Mucosa of descending colon (tissue), 3 donors: Measurements from ENCODE around the gene PPP6R2. TPM values are rescaled to one million over a fixed set of nuclear protein-coding genes. Genes with fewer than 3 reads are reported as not detected.
"Not testable (repeated sequence)": the region's sequence is repeated elsewhere in the genome, so short reads cannot be mapped to it uniquely, and the experiment has no call there.

Experiments used
- ATAC-seq: fragments of 200-7000 bp; cut with Tn5 transposase; one replicate; pipeline ENCODE4 v1.9.1; 2020; ENCODE audit warnings: mild to moderate bottlenecking, moderate library complexity
- DNase-seq, 3 donors: peaks; one replicate each; pipeline ENCODE4 v3.0.0-alpha.2; 2020
- H3K36me3 ChIP-seq: fragments of 200-600 bp; one replicate; pipeline ENCODE4 v1.8.0; 2021; ENCODE audit warnings: low read depth, mild to moderate bottlenecking
- H3K4me1 ChIP-seq: fragments of 200-600 bp; one replicate; pipeline ENCODE4 v1.8.0; 2021; ENCODE audit warnings: low read depth, mild to moderate bottlenecking
- H3K4me3 ChIP-seq: fragments of 200-600 bp; one replicate; pipeline ENCODE4 v1.8.0; 2021; ENCODE audit warnings: mild to moderate bottlenecking
- H3K9me3 ChIP-seq: fragments of 200-600 bp; one replicate; pipeline ENCODE4 v1.8.0; 2021; ENCODE audit warnings: mild to moderate bottlenecking
- intact Hi-C, 2 donors: fragments of 100-400 bp; cut with DNase I in 1 of 2; cut with micrococcal nuclease in 1 of 2; formaldehyde crosslinking; loops; one replicate each; pipeline versions ENCODE4 v1.11.0 to v1.11.1; 2022; cut with DNase I, micrococcal nuclease
- total RNA-seq, 3 donors: library from RNA; stranded (reverse); fragmentation: NEBNext Ultra II Directional in 2 of 3; extraction: Animal tissue kit (Norgen Biotek cat#: 25700) in 2 of 3; gene quantifications; one replicate each; pipeline versions ENCODE4 v1.2.1 to v1.2.4, GENCODE V29; 2021 to 2023
- TF ChIP-seq, protein P1 (sequence below): fragments of 200-600 bp; IDR thresholded peaks from one replicate; pipeline ENCODE4 v1.8.0; 2022; ENCODE audit warnings: antibody characterized with exemption, mild to moderate bottlenecking
- donor health status: DM: no; HTN: no; CAD: no; lungs with moderate emphysema.
- donor health status: DM: no; HTN: no; CAD: no.
- donor health status: DM: no; HTN: yes; CAD: no.

The PPP6R2 gene
- total RNA-seq, 3 donors from 2014 or later: 54.3 to 61.7 (median 58.8) TPM

DNA sequence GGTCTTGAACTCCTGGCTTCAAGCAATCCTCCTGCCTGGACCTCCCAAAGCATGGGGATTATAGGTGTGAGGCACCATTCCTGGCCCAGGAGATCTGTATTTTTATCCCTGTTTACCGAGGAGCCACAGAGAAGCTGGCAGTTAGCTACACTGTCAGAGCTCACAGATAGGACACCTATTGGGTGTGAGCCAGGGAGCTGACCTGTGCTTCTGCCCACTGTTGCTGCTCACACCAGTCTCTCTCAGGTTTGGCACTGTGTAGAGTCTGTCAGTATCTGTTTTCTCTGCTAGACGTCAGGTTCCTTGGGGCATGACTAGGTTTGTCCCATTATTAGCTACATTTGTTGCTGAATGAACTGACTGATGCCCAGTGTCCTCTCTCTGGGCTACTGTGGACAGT is 17.5 kb downstream of the PPP6R2 start:
- no peaks in the 10 kb centered on the region for H3K36me3 ChIP-seq
- H3K4me1 ChIP-seq: no peaks in the 10 kb centered on the region
- TF ChIP-seq, protein P1, sequence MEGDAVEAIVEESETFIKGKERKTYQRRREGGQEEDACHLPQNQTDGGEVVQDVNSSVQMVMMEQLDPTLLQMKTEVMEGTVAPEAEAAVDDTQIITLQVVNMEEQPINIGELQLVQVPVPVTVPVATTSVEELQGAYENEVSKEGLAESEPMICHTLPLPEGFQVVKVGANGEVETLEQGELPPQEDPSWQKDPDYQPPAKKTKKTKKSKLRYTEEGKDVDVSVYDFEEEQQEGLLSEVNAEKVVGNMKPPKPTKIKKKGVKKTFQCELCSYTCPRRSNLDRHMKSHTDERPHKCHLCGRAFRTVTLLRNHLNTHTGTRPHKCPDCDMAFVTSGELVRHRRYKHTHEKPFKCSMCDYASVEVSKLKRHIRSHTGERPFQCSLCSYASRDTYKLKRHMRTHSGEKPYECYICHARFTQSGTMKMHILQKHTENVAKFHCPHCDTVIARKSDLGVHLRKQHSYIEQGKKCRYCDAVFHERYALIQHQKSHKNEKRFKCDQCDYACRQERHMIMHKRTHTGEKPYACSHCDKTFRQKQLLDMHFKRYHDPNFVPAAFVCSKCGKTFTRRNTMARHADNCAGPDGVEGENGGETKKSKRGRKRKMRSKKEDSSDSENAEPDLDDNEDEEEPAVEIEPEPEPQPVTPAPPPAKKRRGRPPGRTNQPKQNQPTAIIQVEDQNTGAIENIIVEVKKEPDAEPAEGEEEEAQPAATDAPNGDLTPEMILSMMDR: no peak
- no peak for DNase-seq
- ATAC-seq: no peak
- intact Hi-C loops: no loop called here
- no peaks in the 10 kb centered on the region for H3K9me3 ChIP-seq
- no peak overlapping the region for H3K4me3 ChIP-seq

DNA sequence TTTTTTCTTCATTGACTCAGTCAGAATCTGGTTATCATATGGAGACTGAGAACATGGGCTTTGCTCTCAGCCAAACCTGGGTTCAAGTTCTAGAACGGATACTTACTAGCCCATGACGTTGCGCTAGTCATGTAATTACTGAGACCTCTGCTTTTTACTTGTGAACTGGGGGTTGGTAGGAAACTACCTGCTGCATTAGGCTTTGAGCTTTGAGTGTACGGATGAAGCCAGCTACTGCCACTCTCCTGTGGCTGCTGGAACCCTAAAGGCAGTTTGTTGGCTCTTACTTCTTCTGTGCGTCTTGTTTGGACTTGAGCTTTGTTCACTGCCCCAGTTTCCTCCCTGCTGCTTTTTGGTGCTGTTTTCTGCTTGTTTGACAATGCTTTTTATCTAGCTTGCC is 18.1 kb downstream of the PPP6R2 start:
- Histone ChIP-seq H3K4me1 (no peaks in the 10 kb centered on the region), H3K9me3 (no peaks in the 10 kb centered on the region), H3K4me3 (no peak overlapping the region), H3K36me3 (no peaks in the 10 kb centered on the region)
- DNase-seq (no peak), ATAC-seq (no peak)
- TF ChIP-seq, protein P1: no peak
- intact Hi-C loops: no loop called here

DNA sequence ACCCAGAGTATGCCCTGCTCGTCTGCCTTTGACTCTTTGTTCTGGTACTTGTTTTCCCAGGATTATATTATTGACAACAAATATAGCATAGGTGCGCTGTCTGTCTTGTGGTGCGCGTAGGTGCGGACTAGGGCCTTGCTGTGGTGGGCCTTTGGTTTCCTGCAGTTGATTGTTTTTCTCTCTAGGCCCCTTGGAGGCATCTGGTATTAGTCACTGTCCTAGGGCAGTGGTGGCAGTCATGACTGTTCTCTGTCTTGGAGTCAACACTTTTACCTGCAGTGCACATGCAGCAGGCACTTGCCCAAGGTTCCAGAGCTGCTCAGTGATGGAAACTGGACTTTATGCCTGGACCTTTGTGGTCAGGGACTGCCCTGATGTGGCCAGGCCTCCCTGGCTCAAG is 18.6 kb downstream of the PPP6R2 start:
- DNase-seq (no peak), ATAC-seq (peak; percentile 46)
- no peak overlapping the region for H3K4me3 ChIP-seq
- TF ChIP-seq, protein P1: no peak
- H3K36me3 ChIP-seq: no peaks in the 10 kb centered on the region
- no peaks in the 10 kb centered on the region for H3K9me3 ChIP-seq
- intact Hi-C loops: no loop called here
- no peaks in the 10 kb centered on the region for H3K4me1 ChIP-seq

DNA sequence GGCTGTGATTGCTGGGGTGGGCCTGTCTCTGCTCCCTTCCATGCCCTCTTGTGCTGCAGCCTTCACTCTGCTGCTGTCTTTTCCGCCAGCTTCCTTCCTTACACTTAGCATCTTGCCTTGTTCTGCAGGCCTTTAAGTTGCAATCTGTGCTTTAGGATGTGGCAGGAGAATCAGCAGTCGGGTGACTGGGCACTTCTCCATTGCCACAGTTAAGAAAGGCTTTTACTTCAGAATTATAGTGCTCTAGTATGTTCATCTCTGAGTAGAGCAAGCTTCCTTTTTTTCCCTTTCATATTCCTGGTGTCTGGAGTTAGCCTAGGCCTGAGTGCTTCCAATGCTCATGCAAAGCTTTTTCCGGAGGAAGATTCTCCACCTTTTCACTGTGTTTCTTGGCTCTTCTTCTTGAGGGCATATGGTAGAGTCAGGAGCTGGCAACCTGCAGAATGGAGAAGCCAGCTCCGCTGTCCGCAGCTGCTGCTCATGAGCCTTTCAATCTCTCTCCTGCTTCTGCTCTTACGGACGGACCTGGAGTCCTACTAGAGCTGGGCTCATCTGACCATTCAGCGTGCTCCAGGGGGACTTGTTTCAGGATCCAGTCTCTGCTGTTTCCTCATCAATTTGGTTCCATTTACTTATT is 20.2 kb downstream of the PPP6R2 start:
- TF ChIP-seq, protein P1: no peak
- ATAC-seq (no peak), DNase-seq (no peak)
- no peaks in the 10 kb centered on the region for H3K4me1 ChIP-seq
- intact Hi-C loops: no loop called here
- H3K4me3 ChIP-seq: no peak overlapping the region
- H3K36me3 ChIP-seq: no peaks in the 10 kb centered on the region
- H3K9me3 ChIP-seq: no peaks in the 10 kb centered on the region

DNA sequence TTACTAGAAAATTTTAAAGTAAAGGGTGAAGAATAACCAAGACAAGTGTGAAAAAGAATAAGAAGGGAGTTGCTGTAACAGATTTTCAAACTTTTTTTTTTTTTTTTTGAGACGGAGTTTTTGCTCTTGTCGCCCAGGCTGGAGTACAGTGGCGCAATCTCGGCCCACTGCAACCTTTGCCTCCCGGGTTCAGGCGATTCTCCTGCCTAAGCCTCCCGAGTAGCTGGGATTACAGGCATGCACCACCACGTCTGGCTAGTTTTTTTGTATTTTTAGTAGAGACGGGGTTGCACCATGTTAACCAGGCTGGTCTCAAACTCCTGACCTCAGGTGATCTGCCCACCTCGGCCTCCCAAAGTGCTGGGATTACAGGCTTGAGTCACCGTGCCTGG is 20.7 kb downstream of the PPP6R2 start:
- DNase-seq, H3K4me1 ChIP-seq, H3K4me3 ChIP-seq, H3K9me3 ChIP-seq, H3K36me3 ChIP-seq, intact Hi-C loops, ATAC-seq: not testable (repeated sequence)

DNA sequence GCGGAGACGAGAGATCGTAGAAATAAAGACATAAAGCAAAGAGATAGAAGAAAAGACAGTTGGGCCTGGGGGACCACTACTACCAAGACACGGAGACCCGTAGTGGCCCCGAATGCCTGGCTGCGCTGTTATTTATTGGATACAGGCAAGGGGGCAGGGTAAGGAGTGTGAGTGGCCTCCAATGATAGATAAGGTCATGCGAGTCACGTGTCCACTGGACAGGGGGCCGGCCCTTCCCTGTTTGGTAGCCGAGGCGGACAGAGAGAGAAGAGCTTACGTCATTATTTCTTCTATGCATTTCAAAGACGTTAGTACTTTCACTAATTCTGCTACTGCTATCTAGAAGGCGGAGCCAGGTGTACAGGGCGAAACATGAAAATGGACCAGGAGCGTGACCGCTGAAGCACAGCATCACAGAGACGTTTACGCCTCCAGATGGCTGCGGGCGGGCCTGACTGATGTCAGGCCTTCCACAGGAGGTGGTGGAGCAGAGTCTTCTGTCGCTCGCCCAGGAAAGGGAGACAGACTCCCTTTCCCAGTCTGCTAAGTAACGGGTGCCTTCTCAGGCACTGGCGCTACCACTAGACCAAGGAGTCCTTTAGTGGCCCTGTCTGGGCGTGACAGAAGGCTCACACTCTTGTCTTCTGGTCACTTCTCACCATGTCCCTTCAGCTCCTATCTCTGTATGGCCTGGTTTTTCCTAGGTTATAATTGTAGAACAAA is 24.8 kb downstream of the PPP6R2 start:
- TF ChIP-seq, protein P1: no peak
- no peak for DNase-seq
- Histone ChIP-seq H3K4me1 (no peaks in the 10 kb centered on the region), H3K9me3 (no peaks in the 10 kb centered on the region), H3K36me3 (no peaks in the 10 kb centered on the region), H3K4me3 (no peak overlapping the region)
- intact Hi-C loops: no loop called here
- ATAC-seq: no peak
